GM12878 (cell line): ENCODE results near the gene MCM6. TPM values are rescaled to one million over a fixed set of nuclear protein-coding genes. Genes with fewer than 3 reads are reported as not detected.

Experiments
- ATF2 ChIP-seq: IDR thresholded peaks from 2 replicates; pipeline ENCODE4 v1.6.1; 2012; ENCODE audit warnings: low read length, inconsistent platforms
- CBFB ChIP-seq: IDR thresholded peaks from 2 replicates; pipeline ENCODE4 v1.6.1; 2016; ENCODE audit warnings: antibody characterized with exemption, low read depth
- CTCF ChIP-seq, 3 experiments: IDR thresholded peaks in 2 of 3; conservative IDR thresholded peaks in 1 of 3; 2 replicates each; pipeline ENCODE4 v1.5.1; 2011; ENCODE audit warnings: low read depth in 3 of 3, low read length in 3 of 3, mild to moderate bottlenecking in 3 of 3, control low read depth in 2 of 3, moderate library complexity in 2 of 3, inconsistent platforms in 1 of 3, mixed read lengths in 1 of 3; ENCODE audit not compliant: control insufficient read depth in 2 of 3, insufficient read depth in 1 of 3; ENCODE audit errors: extremely low read depth in 1 of 3
- EGR1 ChIP-seq, 2 experiments: IDR thresholded peaks; 1 replicate in 1 of 2; 2 replicates in 1 of 2; pipeline ENCODE4 v1.6.1; 2011 to 2012; ENCODE audit warnings: low read depth in 2 of 2, low read length in 2 of 2, borderline replicate concordance in 1 of 2, mild to moderate bottlenecking in 1 of 2, moderate library complexity in 1 of 2
- JUNB ChIP-seq: IDR thresholded peaks from 2 replicates; pipeline ENCODE4 v1.6.1; 2016; ENCODE audit warnings: antibody characterized with exemption, mild to moderate bottlenecking
- MLLT1 ChIP-seq: fragments of 450-650 bp; IDR thresholded peaks from 2 replicates; pipeline ENCODE4 v1.6.1; 2016; ENCODE audit warnings: mild to moderate bottlenecking
- NKRF ChIP-seq: fragments of 450-650 bp; conservative IDR thresholded peaks from 2 replicates; pipeline ENCODE4 v1.6.1; 2017; ENCODE audit warnings: mild to moderate bottlenecking, moderate library complexity
- POLR2A ChIP-seq: IDR thresholded peaks from 2 replicates; pipeline ENCODE4 v1.6.1; 2011; ENCODE audit warnings: low read depth, mild to moderate bottlenecking, low read length
- POLR2AphosphoS5 ChIP-seq: IDR thresholded peaks from 2 replicates; pipeline ENCODE4 v1.6.1; 2011; ENCODE audit warnings: mild to moderate bottlenecking, low read length, inconsistent platforms
- POU2F2 ChIP-seq: IDR thresholded peaks from 3 replicates; pipeline ENCODE4 v1.6.1; 2011; ENCODE audit warnings: low read depth, mild to moderate bottlenecking, low read length, borderline replicate concordance
- PRDM15 ChIP-seq: fragments of 450-650 bp; formaldehyde crosslinking; IDR thresholded peaks from 2 replicates; pipeline ENCODE4 v1.4.0; 2020; ENCODE audit warnings: mild to moderate bottlenecking, moderate library complexity
- RELB ChIP-seq: fragments of 450-650 bp; IDR thresholded peaks from 2 replicates; pipeline ENCODE4 v1.6.1; 2017; ENCODE audit warnings: low read depth, mild to moderate bottlenecking, moderate library complexity
- TARDBP ChIP-seq: IDR thresholded peaks from 2 replicates; pipeline ENCODE4 v1.6.1; 2016; ENCODE audit warnings: borderline replicate concordance
- WRNIP1 ChIP-seq: IDR thresholded peaks from 2 replicates; pipeline ENCODE4 v1.6.1; 2011; ENCODE audit warnings: low read depth, low read length, improper control_type of control experiment, borderline replicate concordance
- YBX1 ChIP-seq: fragments of 450-650 bp; IDR thresholded peaks from 2 replicates; pipeline ENCODE4 v1.6.1; 2016; ENCODE audit warnings: antibody characterized with exemption
- ZBED1 ChIP-seq: IDR thresholded peaks from 2 replicates; pipeline ENCODE4 v1.6.1; 2016; ENCODE audit warnings: borderline replicate concordance
- polyA plus RNA-seq, 11 experiments: library from polyadenylated mRNA; depleted of rRNA in 4 of 11; unstranded in 6 of 11; stranded (reverse) in 5 of 11; fragments of >200 nt; fragmentation: Nextera tagmentation in 4 of 11; fragmentation: Illumina TruSeq in 1 of 11; extraction: Ambion mirVana in 4 of 11; extraction: Trizol in 1 of 11; gene quantifications; 1 replicate in 1 of 11; 2 replicates in 10 of 11; pipeline versions ENCODE4 v1.2.1 to v1.2.3, GENCODE V29; 2011 to 2016; ENCODE audit warnings: inconsistent platforms in 2 of 11, missing spikeins in 2 of 11, low read depth in 1 of 11
- total RNA-seq, 4 experiments: library from RNA; depleted of rRNA in 3 of 4; stranded (reverse); fragments of >200 nt in 3 of 4; fragmentation: Illumina TruSeq in 1 of 4; extraction: Trizol in 1 of 4; gene quantifications; 2 replicates each; pipeline versions ENCODE4 v1.2.1 to v1.2.3, GENCODE V29; 2013 to 2021

Gene MCM6
- total and polyA plus RNA-seq, 10 of the 15 experiments (the other 5 are each of a cell fraction or from before 2014, with no cell fraction given): 37.4 to 118 (median 82.2) TPM

- TF ChIP-seq CTCF (IDR thresholded peaks at IDR 0.05 in 2 of 3, conservative IDR thresholded peaks at IDR 0.05 in 1 of 3; ENCODE audit: control insufficient read depth in 2 of 3, extremely low read depth in 1 of 3, insufficient read depth in 1 of 3, low read depth in 3 of 3, low read length in 3 of 3) (no peak), EGR1 (IDR thresholded peaks at IDR 0.05; ENCODE audit: borderline replicate concordance in 1 of 2, low read depth in 2 of 2, low read length in 2 of 2) (peak in 1 of 2 experiments; percentile 95; a peak in 2 of 3 replicates), ZBED1 (no peak), MLLT1 (0 out of 2 replicates have a peak, but pooled peaks have one; percentile 23), NKRF (no peak), ATF2 (no peak), RELB (0 out of 2 replicates have a peak, but pooled peaks have one; percentile 13), JUNB (peak; percentile 84), TARDBP (peak; percentile 65; the same call in 1 of the 2 replicates), POLR2AphosphoS5 (peak; percentile 66), CBFB (peak; percentile 88; the same call in 1 of the 2 replicates), PRDM15 (CRISPR knock-in tag) (no peak), POLR2A (peak; percentile 67), POU2F2 (peak; percentile 89; the same call in 2 of the 3 replicates), YBX1 (no peak), WRNIP1 (no peak)
These were observed 56.1 kb downstream of the MCM6 start (continued) for GRCh38 chr2:135820003-135820618.
